Trophoblast cell (in vitro differentiated cells and primary cell): ENCODE measurements around the gene SDHAF1.
A peak's percentile ranks its signal among the peaks of the same experiment; 100 is the strongest.

ENCODE experiments used
- DNase-seq, 2 donors: peaks; one replicate each; pipeline ENCODE4 v3.0.0-alpha.2; 2016
- H2AFZ ChIP-seq: 2 replicates; pipeline ENCODE4 v1.6.1; 2013; ENCODE audit warnings: low read length, moderate library complexity, mild to moderate bottlenecking; ENCODE audit not compliant: insufficient read depth, poor library complexity
- H2AK5ac ChIP-seq: 2 replicates; pipeline ENCODE4 v1.6.1; 2013; ENCODE audit warnings: mild to moderate bottlenecking, low read length
- H2BK120ac ChIP-seq: 2 replicates; pipeline ENCODE4 v1.6.1; 2013; ENCODE audit warnings: low read length, mild to moderate bottlenecking, moderate library complexity; ENCODE audit not compliant: insufficient read depth, poor library complexity
- H2BK12ac ChIP-seq: 2 replicates; pipeline ENCODE4 v1.6.1; 2013; ENCODE audit warnings: mild to moderate bottlenecking, low read length, moderate library complexity
- H2BK5ac ChIP-seq: 2 replicates; pipeline ENCODE4 v1.6.1; 2013; ENCODE audit warnings: low read length, low read depth, moderate library complexity, mild to moderate bottlenecking; ENCODE audit not compliant: poor library complexity
- H3K14ac ChIP-seq: 2 replicates; pipeline ENCODE4 v1.6.1; 2013; ENCODE audit warnings: mild to moderate bottlenecking, low read length
- H3K18ac ChIP-seq: 2 replicates; pipeline ENCODE4 v1.6.1; 2013; ENCODE audit warnings: mild to moderate bottlenecking, low read length
- H3K23ac ChIP-seq: 2 replicates; pipeline ENCODE4 v1.6.1; 2013; ENCODE audit warnings: low read length
- H3K27ac ChIP-seq: 2 replicates; pipeline ENCODE4 v1.5.1; 2013; ENCODE audit warnings: low read depth, mild to moderate bottlenecking, inconsistent platforms, low read length, moderate library complexity
- H3K27me3 ChIP-seq: 2 replicates; pipeline ENCODE4 v1.6.1; 2013; ENCODE audit warnings: inconsistent platforms, mild to moderate bottlenecking, low read length, moderate library complexity; ENCODE audit not compliant: insufficient read depth
- H3K36me3 ChIP-seq, 2 experiments: 1 replicate in 1 of 2; 2 replicates in 1 of 2; pipeline ENCODE4 v1.6.1; 2013; ENCODE audit warnings: low read length in 2 of 2, mild to moderate bottlenecking in 2 of 2, moderate library complexity in 1 of 2; ENCODE audit not compliant: insufficient read depth in 2 of 2, control insufficient read depth in 1 of 2
- H3K4ac ChIP-seq: 2 replicates; pipeline ENCODE4 v1.6.1; 2013; ENCODE audit warnings: low read depth, mild to moderate bottlenecking, low read length, moderate library complexity
- H3K4me1 ChIP-seq, 2 experiments: 1 replicate in 1 of 2; 2 replicates in 1 of 2; pipeline ENCODE4 v1.6.1; 2013; ENCODE audit warnings: low read length in 2 of 2, mild to moderate bottlenecking in 2 of 2, moderate library complexity in 1 of 2; ENCODE audit not compliant: insufficient read depth in 2 of 2, control insufficient read depth in 1 of 2
- H3K4me2 ChIP-seq: 2 replicates; pipeline ENCODE4 v1.6.1; 2013; ENCODE audit warnings: inconsistent platforms, mild to moderate bottlenecking, low read length, moderate library complexity
- H3K4me3 ChIP-seq: 2 replicates; pipeline ENCODE4 v1.5.1; 2013; ENCODE audit warnings: mild to moderate bottlenecking, low read depth, low read length, inconsistent platforms
- H3K79me1 ChIP-seq: one replicate; pipeline ENCODE4 v1.6.1; 2013; ENCODE audit warnings: low read length
- H3K79me2 ChIP-seq: 2 replicates; pipeline ENCODE4 v1.6.1; 2013; ENCODE audit warnings: low read length, mild to moderate bottlenecking; ENCODE audit not compliant: control insufficient read depth, insufficient read depth, poor library complexity
- H3K9ac ChIP-seq: 2 replicates; pipeline ENCODE4 v1.6.1; 2013; ENCODE audit warnings: mild to moderate bottlenecking, low read length
- H3K9me3 ChIP-seq: 2 replicates; pipeline ENCODE4 v1.6.1; 2013; ENCODE audit warnings: low read depth, mild to moderate bottlenecking, control low read depth, inconsistent platforms, low read length; ENCODE audit not compliant: insufficient read depth
- H4K12ac ChIP-seq: 2 replicates; pipeline ENCODE4 v1.6.1; 2013; ENCODE audit warnings: low read depth, mild to moderate bottlenecking, low read length, moderate library complexity
- H4K8ac ChIP-seq: 2 replicates; pipeline ENCODE4 v1.6.1; 2013; ENCODE audit warnings: low read depth, mild to moderate bottlenecking, low read length, moderate library complexity
- H4K91ac ChIP-seq: one replicate; pipeline ENCODE4 v1.6.1; 2013; ENCODE audit warnings: low read depth, mild to moderate bottlenecking, low read length, moderate library complexity
- whole genome bisulfite sequencing: extraction: QIAGEN DNeasy Blood & Tissue Kit; methylation state at CpG from one replicate; pipeline ENCODE4 v1.1.7; 2013; ENCODE audit warnings: missing lambda C conversion rate; ENCODE audit not compliant: insufficient read length, insufficient coverage; ENCODE audit errors: extremely low coverage; 5-methylcytosine and 5-hydroxymethylcytosine counted together

The SDHAF1 gene

GRCh38 chr19:36009220-36009619 is 14.2 kb downstream of the SDHAF1 start:
- H3K23ac ChIP-seq: no peak overlapping the region
- peak overlapping the region; percentile 66 for H3K14ac ChIP-seq
- H2BK120ac ChIP-seq: no peak overlapping the region
- H3K4ac ChIP-seq: no peak overlapping the region
- peak; percentile 62 to 81 for DNase-seq
- H2BK12ac ChIP-seq: no peak overlapping the region
- H3K4me3 ChIP-seq: peak overlapping the region; percentile 62
- peaks cover 18 to 20% of the 10 kb centered on the region in 2 experiments for H3K4me1 ChIP-seq
- H3K27ac ChIP-seq: peak overlapping the region; percentile 49
- H3K9me3 ChIP-seq: no peaks in the 10 kb centered on the region
- peak overlapping the region; percentile 77 for H3K9ac ChIP-seq
- peak overlapping the region; percentile 87 for H4K91ac ChIP-seq
- peak overlapping the region; percentile 55 for H4K12ac ChIP-seq
- peak overlapping the region; percentile 64 for H2AFZ ChIP-seq
- H3K4me2 ChIP-seq: peak overlapping the region; percentile 88
- H3K36me3 ChIP-seq: peaks cover 0 to 6% of the 10 kb centered on the region in 2 experiments
- H3K79me1 ChIP-seq: peaks cover 10% of the 10 kb centered on the region
- peak overlapping the region; percentile 90 for H4K8ac ChIP-seq
- no CpG with 5 or more reads among the region's 50 CpGs for WGBS
- H3K18ac ChIP-seq: peak overlapping the region; percentile 81
- peak overlapping the region; percentile 54 for H2BK5ac ChIP-seq
- H3K79me2 ChIP-seq: peaks cover 8% of the 10 kb centered on the region
- no peak overlapping the region for H2AK5ac ChIP-seq
- no peaks in the 10 kb centered on the region for H3K27me3 ChIP-seq

- Histone ChIP-seq H3K4me1 (peaks cover 21 to 24% of the 10 kb centered on the region in 2 experiments), H3K79me1 (peaks cover 13% of the 10 kb centered on the region), H4K12ac (peak overlapping the region; percentile 54), H3K36me3 (peaks cover 0 to 2% of the 10 kb centered on the region in 2 experiments), H4K91ac (peak overlapping the region; percentile 20), H3K79me2 (peaks cover 8% of the 10 kb centered on the region), H3K4me3 (peak overlapping the region; percentile 62), H2BK12ac (no peak overlapping the region), H3K9ac (no peak overlapping the region), H4K8ac (peak overlapping the region; percentile 90), H3K4me2 (peak overlapping the region; percentile 88), H3K14ac (no peak overlapping the region), H3K27me3 (no peaks in the 10 kb centered on the region), H2AK5ac (peak overlapping the region; percentile 21), H3K18ac (no peak overlapping the region), H3K4ac (no peak overlapping the region), H3K27ac (no peak overlapping the region), H3K23ac (no peak overlapping the region), H3K9me3 (no peaks in the 10 kb centered on the region), H2BK5ac (no peak overlapping the region), H2AFZ (peak overlapping the region; percentile 28), H2BK120ac (no peak overlapping the region)
- DNase-seq: no peak
- WGBS: no CpG with 5 or more reads among the region's 15 CpGs
Measured at GRCh38 chr19:36009633-36010379, 14.8 kb downstream of the SDHAF1 start.

DNA sequence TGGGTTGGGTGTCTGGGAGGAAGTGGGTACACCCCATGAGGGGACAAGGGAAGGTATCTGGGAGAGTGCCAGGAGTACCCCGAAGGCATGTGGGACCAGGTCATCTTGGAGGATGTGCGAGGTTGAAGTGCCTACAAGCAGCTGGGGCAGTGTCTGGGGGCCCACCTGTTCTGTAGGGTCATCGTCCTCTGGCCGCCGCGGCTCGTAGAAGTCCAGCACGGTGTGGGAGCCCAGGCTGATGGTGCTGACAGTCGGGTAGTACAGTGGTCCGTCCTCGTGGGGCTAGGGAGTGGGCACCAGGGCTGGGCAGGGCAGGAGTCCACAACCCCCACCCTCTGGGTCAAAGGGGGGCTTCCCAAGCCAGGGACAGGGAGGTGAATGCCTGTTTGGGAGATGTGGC is 15.4 kb downstream of the SDHAF1 start:
- H3K4me1 ChIP-seq: peaks cover 23 to 27% of the 10 kb centered on the region in 2 experiments
- WGBS: no CpG with 5 or more reads among the region's 11 CpGs
- no peak overlapping the region for H2BK5ac ChIP-seq
- no peak overlapping the region for H4K8ac ChIP-seq
- DNase-seq: no peak
- no peak overlapping the region for H3K4me2 ChIP-seq
- H2AFZ ChIP-seq: no peak overlapping the region
- no peak overlapping the region for H2BK12ac ChIP-seq
- no peaks in the 10 kb centered on the region for H3K36me3 ChIP-seq
- no peak overlapping the region for H3K4me3 ChIP-seq
- H3K27me3 ChIP-seq: no peaks in the 10 kb centered on the region
- H3K18ac ChIP-seq: no peak overlapping the region
- H3K14ac ChIP-seq: no peak overlapping the region
- H3K23ac ChIP-seq: no peak overlapping the region
- H2BK120ac ChIP-seq: no peak overlapping the region
- H3K27ac ChIP-seq: no peak overlapping the region
- no peak overlapping the region for H2AK5ac ChIP-seq
- H4K91ac ChIP-seq: no peak overlapping the region
- peaks cover 8% of the 10 kb centered on the region for H3K79me2 ChIP-seq
- no peak overlapping the region for H3K9ac ChIP-seq
- no peak overlapping the region for H4K12ac ChIP-seq
- no peaks in the 10 kb centered on the region for H3K9me3 ChIP-seq
- H3K79me1 ChIP-seq: peaks cover 13% of the 10 kb centered on the region
- no peak overlapping the region for H3K4ac ChIP-seq

DNA sequence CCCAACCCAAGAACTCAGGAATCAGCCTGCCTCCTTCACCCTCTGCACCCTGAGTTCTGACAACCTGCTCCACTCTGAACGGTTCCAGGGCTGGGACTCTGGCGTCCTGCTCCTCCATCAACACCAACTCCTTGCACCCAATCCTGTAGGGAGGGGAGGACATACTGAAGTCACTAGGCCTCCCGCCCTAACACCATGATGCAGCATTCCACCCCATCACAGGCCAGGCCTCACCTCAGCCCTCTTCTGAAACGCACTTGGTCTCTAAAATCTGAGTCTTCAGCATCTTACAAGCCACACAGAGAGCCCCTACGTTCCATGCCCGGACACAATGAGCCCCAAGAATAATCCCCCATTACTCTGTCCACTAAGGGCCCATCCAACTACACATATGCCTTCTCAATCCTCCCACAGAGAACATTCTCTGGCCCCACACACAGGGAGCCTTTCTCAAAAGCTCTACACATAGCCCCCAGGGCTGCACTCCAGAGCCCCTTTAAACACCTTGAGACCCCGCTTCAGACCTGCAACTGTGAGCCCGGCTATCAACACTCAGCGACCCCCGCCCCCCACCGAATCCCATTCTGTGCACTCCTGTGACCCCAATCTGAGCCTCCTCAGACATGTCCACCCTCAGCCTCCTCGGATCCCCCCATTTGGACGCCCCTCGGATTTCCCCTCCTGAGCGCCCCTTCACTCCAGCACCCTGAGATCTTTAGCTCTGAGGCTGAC is 18.5 kb downstream of the SDHAF1 start:
- no CpG with 5 or more reads among the region's 15 CpGs for WGBS
- no peaks in the 10 kb centered on the region for H3K27me3 ChIP-seq

More for the DNA sequence above, 18.5 kb downstream of the SDHAF1 start:
- H3K79me1 ChIP-seq: peaks cover 7% of the 10 kb centered on the region
- H3K4me2 ChIP-seq: peak overlapping the region; percentile 82
- peak overlapping the region; percentile 38 for H3K14ac ChIP-seq
- DNase-seq: no peak
- peak overlapping the region; percentile 78 for H3K9ac ChIP-seq
- H3K36me3 ChIP-seq: peaks cover 6 to 11% of the 10 kb centered on the region in 2 experiments
- no peak overlapping the region for H3K27ac ChIP-seq
- H2BK120ac ChIP-seq: no peak overlapping the region
- H3K23ac ChIP-seq: no peak overlapping the region
- H3K4me1 ChIP-seq: peaks cover 17 to 21% of the 10 kb centered on the region in 2 experiments
- H4K91ac ChIP-seq: peak overlapping the region; percentile 52
- peak overlapping the region; percentile 25 for H3K4ac ChIP-seq
- H3K9me3 ChIP-seq: no peaks in the 10 kb centered on the region
- peaks cover 3% of the 10 kb centered on the region for H3K79me2 ChIP-seq
- H2BK5ac ChIP-seq: no peak overlapping the region
- H2AK5ac ChIP-seq: no peak overlapping the region
- H2AFZ ChIP-seq: peak overlapping the region; percentile 13
- H3K4me3 ChIP-seq: peak overlapping the region; percentile 74
- H4K8ac ChIP-seq: peak overlapping the region; percentile 73
- H3K18ac ChIP-seq: no peak overlapping the region
- H4K12ac ChIP-seq: peak overlapping the region; percentile 12
- no peak overlapping the region for H2BK12ac ChIP-seq
